NCI-H146 (cell line): ENCODE measurements around the gene SYT7.

ENCODE experiments used
- DNase-seq: peaks from one replicate; lab custom pipeline; 2025; lab: John Stamatoyannopoulos, UW

The SYT7 gene

GRCh38 chr11:61585115-61585514 is 4.2 kb upstream of the SYT7 start:
- no peak for DNase-seq

- no peak for DNase-seq
Observed at GRCh38 chr11:61581931-61582330, 1.1 kb upstream of the SYT7 start.

- DNase-seq, result peak; percentile 43
Observed at GRCh38 chr11:61580271-61580888, 496 bp downstream of the SYT7 start.

GRCh38 chr11:61579676-61580270 is 1.1 kb downstream of the SYT7 start:
- no peak for DNase-seq

GRCh38 chr11:61578819-61579675 is 1.8 kb downstream of the SYT7 start:
- DNase-seq, result no peak

- peak; percentile 32 for DNase-seq
Observed at GRCh38 chr11:61577383-61578118, 3.3 kb downstream of the SYT7 start.

- no peak for DNase-seq
Observed at GRCh38 chr11:61575886-61576861, 4.7 kb downstream of the SYT7 start.

DNA sequence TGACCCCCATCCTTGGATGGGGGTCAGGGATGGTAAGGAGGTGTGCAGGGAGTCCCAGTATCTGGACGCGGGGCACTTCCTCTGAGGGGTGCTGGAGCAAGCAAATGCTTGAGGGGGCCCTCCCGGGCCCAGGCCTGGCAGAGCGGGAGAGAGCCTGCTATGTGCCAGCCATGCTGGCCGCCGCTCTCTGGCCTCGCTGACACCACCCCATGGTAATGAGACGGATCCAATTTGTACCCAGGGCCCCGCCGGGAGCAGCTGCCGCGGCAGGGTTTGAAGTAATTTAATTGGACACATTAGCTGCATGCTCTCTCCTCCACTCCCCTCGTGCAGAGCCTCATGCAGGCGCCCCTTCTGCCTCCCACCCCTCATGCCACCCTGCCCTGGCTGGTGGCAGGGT is 6.3 kb downstream of the SYT7 start:
- DNase-seq, result no peak

DNA sequence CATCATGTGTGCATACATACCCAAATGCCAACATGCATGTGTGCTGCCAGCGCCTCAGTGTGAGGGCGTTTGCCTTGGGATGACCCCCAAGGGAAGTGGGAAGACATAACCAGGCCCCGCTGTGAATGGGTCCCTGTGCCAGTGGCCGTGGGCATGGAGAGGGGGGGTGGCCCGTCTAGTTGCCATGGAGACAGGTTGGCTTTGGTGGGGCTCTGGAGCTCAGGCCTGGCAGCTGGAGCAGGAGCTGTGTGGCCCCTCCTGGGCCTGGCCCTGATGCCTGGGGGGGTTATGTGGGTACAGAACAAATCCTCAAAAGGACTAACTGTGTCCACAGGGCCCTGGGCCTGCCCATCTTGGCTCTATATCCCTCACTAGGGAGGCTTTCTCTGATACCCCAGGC is 8.0 kb downstream of the SYT7 start:
- DNase-seq, result no peak

- no peak for DNase-seq
Observed at GRCh38 chr11:61571869-61572268, 9.0 kb downstream of the SYT7 start.

- DNase-seq, result no peak
Observed at GRCh38 chr11:61571337-61571736, 9.5 kb downstream of the SYT7 start.

DNA sequence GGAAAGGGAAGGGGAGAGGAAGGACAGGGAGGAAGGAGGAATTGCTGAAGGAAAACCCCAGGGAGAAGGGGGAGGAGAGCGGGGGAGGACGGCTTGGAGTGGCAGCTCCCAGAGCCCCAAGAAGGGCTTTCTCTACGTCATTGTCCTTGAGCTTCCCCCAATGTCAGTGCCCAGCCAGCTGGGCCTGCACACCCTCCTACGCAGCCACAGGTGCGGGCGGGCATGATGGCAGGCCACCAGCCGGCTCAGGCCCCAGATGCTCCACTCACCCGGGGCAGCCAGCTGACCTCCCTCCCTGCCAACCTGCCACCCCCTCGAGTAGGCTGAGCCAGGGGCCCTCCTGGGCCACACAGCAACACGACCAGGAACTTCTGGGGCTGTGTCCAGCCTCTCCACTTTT is 11.2 kb downstream of the SYT7 start:
- no peak for DNase-seq

DNA sequence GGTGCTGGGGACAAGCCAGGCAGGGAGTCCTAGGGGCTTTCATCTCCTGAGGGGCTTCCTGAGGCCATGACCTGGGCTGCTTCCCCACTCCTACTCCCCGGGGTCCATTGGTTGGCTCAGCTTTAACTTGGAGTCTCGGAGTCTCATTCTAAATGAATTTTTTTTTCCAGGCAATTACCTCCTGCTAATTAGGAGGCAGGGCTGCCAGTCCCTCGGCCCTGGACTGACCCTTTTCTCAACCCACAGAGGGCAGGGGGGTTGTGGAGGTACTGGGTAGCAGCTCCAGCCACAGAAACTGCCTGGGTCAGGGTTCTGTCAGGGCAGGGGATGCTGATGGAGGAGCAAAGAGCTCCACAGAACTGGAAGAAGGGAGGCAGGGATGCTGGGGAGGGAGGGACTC is 11.9 kb downstream of the SYT7 start:
- DNase-seq, result no peak

DNA sequence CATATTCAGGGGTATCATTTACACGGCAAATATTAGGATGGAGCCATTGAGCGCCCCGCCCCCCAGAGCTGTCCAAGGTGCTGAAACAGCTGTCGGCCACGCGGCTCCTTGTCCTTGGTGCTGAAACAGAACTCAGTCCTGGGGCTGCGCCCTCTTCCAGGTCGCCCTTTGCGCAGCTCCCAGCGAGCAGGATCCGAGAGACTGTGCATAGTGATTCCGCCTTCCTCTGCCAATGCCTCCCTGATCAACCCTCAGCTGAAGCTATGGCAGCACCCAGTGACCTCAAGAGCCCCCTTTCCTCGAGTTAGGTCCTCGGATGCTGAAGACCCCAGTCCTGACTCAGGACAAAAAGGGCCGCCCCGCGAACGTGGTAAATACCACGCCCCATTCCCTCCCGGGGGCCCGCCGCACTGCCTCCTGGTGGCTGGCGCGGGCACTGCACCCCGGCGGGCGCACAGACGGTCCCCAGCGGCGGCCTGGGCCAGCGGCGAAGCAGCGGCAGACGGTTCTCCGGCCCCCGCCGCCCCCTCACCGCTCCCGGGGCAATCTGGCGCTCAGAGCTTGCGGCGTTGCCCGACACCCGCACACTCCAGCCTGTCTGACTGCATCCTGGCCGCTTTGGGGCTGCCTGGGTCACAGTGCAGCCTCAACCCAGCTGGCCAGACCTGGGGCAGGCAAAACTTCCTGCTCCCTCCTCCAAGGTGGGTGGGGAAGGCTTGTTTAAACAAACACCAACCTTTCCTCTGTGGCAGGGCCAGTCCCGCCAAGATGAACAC is 13.4 kb downstream of the SYT7 start:
- DNase-seq, result peak; percentile 53

DNA sequence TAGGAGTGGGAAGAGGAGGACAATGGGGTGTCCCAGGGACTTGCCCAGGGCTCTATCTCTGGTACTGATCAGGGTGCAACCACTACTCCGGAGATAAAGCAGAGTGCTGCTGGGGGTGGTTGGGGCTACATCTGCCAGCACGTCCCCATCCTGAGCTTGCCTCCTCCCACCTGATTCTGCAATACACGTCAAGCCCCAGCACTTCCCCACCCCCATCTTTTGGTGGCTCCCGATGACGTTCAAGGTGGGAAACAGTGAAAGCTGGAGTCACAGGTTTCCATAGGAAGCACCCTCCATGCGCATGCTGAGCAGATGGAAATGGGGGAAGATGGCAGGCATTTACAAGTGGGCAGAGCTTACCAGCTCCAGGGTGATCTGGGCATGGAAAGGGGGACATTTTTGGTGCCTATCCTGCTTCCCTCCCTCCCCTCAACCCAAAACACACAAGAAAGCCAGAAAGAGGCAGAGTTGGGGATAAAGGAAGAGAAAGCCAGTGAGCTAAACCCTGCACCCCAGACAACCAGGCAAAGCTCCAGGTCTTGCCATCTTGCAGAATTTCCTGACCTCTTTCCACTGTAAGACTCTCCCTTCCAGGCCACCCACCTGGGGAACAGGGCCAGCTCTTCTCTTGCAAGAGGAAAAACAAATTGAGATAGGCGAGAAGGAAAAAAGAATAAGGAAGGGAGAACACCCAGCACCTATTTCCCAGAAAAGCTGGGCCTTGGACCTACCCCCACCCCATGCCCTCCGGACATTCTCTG is 15.8 kb downstream of the SYT7 start:
- no peak for DNase-seq

DNA sequence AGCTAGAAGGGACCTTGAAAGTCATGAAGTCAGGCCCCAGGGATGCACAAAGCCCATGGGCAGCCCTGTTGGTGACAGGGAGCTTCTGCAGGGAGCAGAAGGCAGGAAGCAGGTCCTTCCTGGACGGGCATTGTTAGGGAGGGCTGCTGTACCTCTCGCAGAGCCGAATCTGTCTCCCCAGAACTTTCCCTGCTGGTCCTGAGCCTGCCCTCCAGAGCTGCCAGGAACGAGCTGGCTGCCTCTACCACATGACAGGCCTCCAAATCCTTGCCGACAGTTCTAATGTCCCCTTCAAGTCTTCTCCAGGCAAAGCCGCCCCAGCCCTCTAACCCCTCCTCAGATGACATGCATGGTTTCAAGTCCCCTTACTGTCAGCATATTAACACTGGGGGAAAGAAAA is 20.1 kb downstream of the SYT7 start:
- no peak for DNase-seq

- no peak for DNase-seq
Observed at GRCh38 chr11:61556621-61557020, 24.3 kb downstream of the SYT7 start.

- DNase-seq, result no peak
Observed at GRCh38 chr11:61555978-61556377, 24.9 kb downstream of the SYT7 start.

GRCh38 chr11:61555051-61555969 is 25.6 kb downstream of the SYT7 start:
- DNase-seq, result peak; percentile 72
